Prostate gland (tissue), 2 donors: Measurements from ENCODE around the gene TNFRSF13B.

ENCODE experiments used
- CTCF ChIP-seq, 4 experiments: fragments of 200-600 bp in 2 of 4; fragments of 450-650 bp in 2 of 4; sonication (generic) in 2 of 4; IDR thresholded peaks; 1 replicate in 3 of 4; 2 replicates in 1 of 4; pipeline ENCODE4 v1.5.1; 2016 to 2019; ENCODE audit warnings: antibody characterized with exemption in 4 of 4, mild to moderate bottlenecking in 2 of 4, moderate library complexity in 2 of 4
- POLR2A ChIP-seq: fragments of 450-650 bp; IDR thresholded peaks from one replicate; pipeline ENCODE4 v1.6.1; 2016; ENCODE audit warnings: antibody characterized with exemption, mild to moderate bottlenecking
- POLR2AphosphoS5 ChIP-seq: sonication (generic); formaldehyde crosslinking; IDR thresholded peaks from one replicate; pipeline ENCODE4 v1.6.1; 2017; ENCODE audit warnings: antibody characterized with exemption

GRCh38 chr17:16933317-16934132, 38.4 kb downstream of the TNFRSF13B start:
- TF ChIP-seq CTCF (IDR thresholded peaks at IDR 0.05), result no peak
- no peak for TF ChIP-seq POLR2A
- TF ChIP-seq POLR2AphosphoS5, result no peak
